K562 (cell line): Measurements from ENCODE around the gene ADSS1. TPM values are rescaled to one million over a fixed set of nuclear protein-coding genes. Genes with fewer than 3 reads are reported as not detected.
A peak's percentile ranks its signal among the peaks of the same experiment; 100 is the strongest.

ENCODE experiments used
- ARID1B ChIP-seq: fragments of 450-650 bp; IDR thresholded peaks from 2 replicates; pipeline ENCODE4 v1.6.1; 2016; ENCODE audit warnings: antibody characterized with exemption, mild to moderate bottlenecking, inconsistent platforms
- ATF7 ChIP-seq: fragments of 450-650 bp; IDR thresholded peaks from 2 replicates; pipeline ENCODE4 v1.7.1; 2014; ENCODE audit warnings: mild to moderate bottlenecking, moderate library complexity
- BRF1 ChIP-seq: IDR thresholded peaks from 3 replicates; pipeline ENCODE4 v1.6.1; 2011; ENCODE audit warnings: borderline replicate concordance, mild to moderate bottlenecking; ENCODE audit not compliant: insufficient read length; ENCODE audit errors: extremely low read depth
- EGR1 ChIP-seq: fragments of 450-650 bp; conservative IDR thresholded peaks from 2 replicates; pipeline ENCODE4 v1.6.1; 2017; ENCODE audit warnings: mild to moderate bottlenecking
- EHMT2 ChIP-seq: fragments of 450-650 bp; IDR thresholded peaks from 2 replicates; pipeline ENCODE4 v1.6.1; 2018; ENCODE audit warnings: antibody characterized with exemption
- ELF2 ChIP-seq: fragments of 250-450 bp; sonication (Bioruptor Pico); IDR thresholded peaks from 2 replicates; pipeline ENCODE4 v1.5.0; 2021; ENCODE audit warnings: mild to moderate bottlenecking
- ETV5 ChIP-seq: sonication (generic); formaldehyde crosslinking; IDR thresholded peaks from 2 replicates; pipeline ENCODE4 v1.4.0; 2020; ENCODE audit warnings: low read depth, mild to moderate bottlenecking, missing genetic modification reagents
- FOXA1 ChIP-seq: fragments of 450-650 bp; IDR thresholded peaks from 2 replicates; pipeline ENCODE4 v1.6.1; 2016; ENCODE audit warnings: mild to moderate bottlenecking, borderline replicate concordance
- HBP1 ChIP-seq: fragments of 450-650 bp; formaldehyde crosslinking; IDR thresholded peaks from 2 replicates; pipeline ENCODE4 v1.4.0; 2022; ENCODE audit warnings: missing genetic modification characterization
- KDM5B ChIP-seq: fragments of 200-600 bp; sonication (generic); IDR thresholded peaks from 2 replicates; pipeline ENCODE4 v1.6.1; 2012; ENCODE audit warnings: low read depth, mild to moderate bottlenecking, moderate library complexity, low read length, control low read depth, inconsistent platforms; ENCODE audit not compliant: insufficient replicate concordance
- PHB2 ChIP-seq: fragments of 450-650 bp; IDR thresholded peaks from 2 replicates; pipeline ENCODE4 v1.6.1; 2017; ENCODE audit warnings: low read depth
- TBP ChIP-seq: optimal IDR thresholded peaks from 2 replicates; pipeline ENCODE3; 2011; ENCODE audit warnings: low read depth, low read length, improper control_type of control experiment
- ZBTB11 ChIP-seq, 3 experiments: fragments of 200-800 bp in 1 of 3; fragments of 250-450 bp in 1 of 3; fragments of 450-650 bp in 1 of 3; sonication (Bioruptor Pico) in 1 of 3; sonication (Bioruptor generic) in 1 of 3; formaldehyde crosslinking in 1 of 3; IDR thresholded peaks; 2 replicates each; pipeline versions ENCODE4 v1.6.1 to v1.8.0; 2016 to 2022; ENCODE audit warnings: mild to moderate bottlenecking in 2 of 3, missing genetic modification characterization in 2 of 3, missing compliant biosample characterization in 1 of 3, moderate library complexity in 1 of 3
- ZBTB8A ChIP-seq: fragments of 450-650 bp; IDR thresholded peaks from 2 replicates; pipeline ENCODE4 v1.6.1; 2018; ENCODE audit warnings: mild to moderate bottlenecking, moderate library complexity; ENCODE audit not compliant: partially characterized antibody
- ZKSCAN3 ChIP-seq: fragments of 250-450 bp; sonication (Bioruptor Pico); IDR thresholded peaks from 2 replicates; pipeline ENCODE4 v1.4.0; 2020
- ZNF12 ChIP-seq: sonication (generic); formaldehyde crosslinking; IDR thresholded peaks from 2 replicates; pipeline ENCODE4 v1.4.0; 2020; ENCODE audit warnings: mild to moderate bottlenecking, missing genetic modification reagents
- ZNF717 ChIP-seq: fragments of 250-450 bp; sonication (Bioruptor Pico); IDR thresholded peaks from 2 replicates; pipeline ENCODE4 v1.5.0; 2021
- polyA plus RNA-seq, 8 experiments: library from polyadenylated mRNA; depleted of rRNA in 4 of 8; stranded (reverse) in 5 of 8; unstranded in 3 of 8; fragments of >200 nt; fragmentation: Nextera tagmentation in 2 of 8; fragmentation: Illumina TruSeq in 1 of 8; extraction: Ambion mirVana in 2 of 8; extraction: Trizol in 1 of 8; gene quantifications; 2 replicates each; pipeline versions ENCODE4 v1.2.1 to v1.2.3, GENCODE V29; 2011 to 2014; ENCODE audit warnings: inconsistent platforms in 1 of 8, missing spikeins in 1 of 8
- total RNA-seq, 7 experiments: library from RNA; depleted of rRNA in 6 of 7; stranded (reverse); fragments of >200 nt in 6 of 7; fragmentation: Illumina TruSeq in 2 of 7; extraction: Trizol in 2 of 7; gene quantifications; 2 replicates each; pipeline versions ENCODE4 v1.2.1 to v1.2.3, GENCODE V29; 2011 to 2021; ENCODE audit warnings: low replicate concordance in 1 of 7
- TF ChIP-seq, protein P1 (sequence below): sonication (generic); formaldehyde crosslinking; IDR thresholded peaks from 2 replicates; pipeline ENCODE4 v1.8.1; 2022; ENCODE audit warnings: missing genetic modification reagents

ADSS1 gene
- total and polyA plus RNA-seq, 9 of the 15 experiments (the other 6 are each of a cell fraction or from before 2014, with no cell fraction given), result 0.53 to 5.9 (median 3.9) TPM

DNA sequence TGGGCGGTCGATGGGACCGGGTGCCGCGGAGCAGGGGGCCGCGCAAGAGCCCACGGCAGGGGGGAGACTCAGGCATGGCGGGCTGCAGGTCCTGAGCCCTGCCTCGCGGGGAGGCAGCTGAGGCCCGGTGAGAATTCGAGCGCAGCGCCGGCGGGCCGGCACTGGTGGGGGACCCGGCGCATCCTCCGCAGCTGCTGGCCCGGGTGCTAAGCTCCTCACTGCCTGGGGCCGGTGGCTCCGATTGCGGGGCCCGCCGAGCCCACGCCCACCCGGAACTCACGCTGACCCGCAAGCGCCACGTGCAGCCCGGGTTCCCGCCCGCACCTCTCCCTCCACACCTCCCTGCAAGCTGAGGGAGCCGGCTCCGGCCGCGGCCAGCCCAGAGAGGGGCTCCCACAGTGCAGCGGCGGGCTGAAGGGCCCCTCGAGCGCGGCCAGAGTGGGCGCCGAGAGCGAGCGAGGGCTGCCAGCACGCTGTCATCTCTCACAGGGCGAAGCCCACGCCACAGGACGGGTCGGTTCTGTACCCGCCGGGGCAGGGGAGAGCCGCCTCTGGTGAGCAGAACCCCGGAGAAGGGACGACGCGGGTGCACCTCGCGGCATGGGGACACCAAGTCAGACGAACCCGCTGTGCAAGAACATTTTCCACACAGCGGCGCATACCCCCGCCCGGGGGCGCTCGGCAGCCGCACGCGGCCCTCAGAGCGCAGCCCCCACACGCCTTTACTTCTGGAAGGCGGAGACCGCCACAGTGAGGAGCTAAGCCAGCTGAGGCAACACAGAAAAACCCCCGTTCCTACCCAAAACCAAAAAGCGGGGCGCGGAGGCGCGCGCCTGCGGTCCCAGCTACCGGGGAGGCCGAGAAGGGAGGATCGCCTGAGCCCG, 27.8 kb downstream of the ADSS1 start (continued):
- TF ChIP-seq ZBTB11 (CRISPR knock-in tag; IDR thresholded peaks at IDR 0.05) (no peak), ATF7 (no peak), ZBTB8A (no peak), TBP (no peak), ZKSCAN3 (CRISPR knock-in tag) (no peak), ELF2 (CRISPR knock-in tag) (no peak), EGR1 (no peak), BRF1 (no peak), FOXA1 (no peak), PHB2 (no peak), ZNF12 (CRISPR knock-in tag) (no peak), HBP1 (CRISPR knock-in tag) (no peak), ARID1B (0 out of 2 replicates have a peak, but pooled peaks have one; percentile 36), EHMT2 (no peak), ETV5 (CRISPR knock-in tag) (no peak), KDM5B (no peak), ZNF717 (CRISPR knock-in tag) (0 out of 2 replicates have a peak, but pooled peaks have one; percentile 40)
- TF ChIP-seq, protein P1, sequence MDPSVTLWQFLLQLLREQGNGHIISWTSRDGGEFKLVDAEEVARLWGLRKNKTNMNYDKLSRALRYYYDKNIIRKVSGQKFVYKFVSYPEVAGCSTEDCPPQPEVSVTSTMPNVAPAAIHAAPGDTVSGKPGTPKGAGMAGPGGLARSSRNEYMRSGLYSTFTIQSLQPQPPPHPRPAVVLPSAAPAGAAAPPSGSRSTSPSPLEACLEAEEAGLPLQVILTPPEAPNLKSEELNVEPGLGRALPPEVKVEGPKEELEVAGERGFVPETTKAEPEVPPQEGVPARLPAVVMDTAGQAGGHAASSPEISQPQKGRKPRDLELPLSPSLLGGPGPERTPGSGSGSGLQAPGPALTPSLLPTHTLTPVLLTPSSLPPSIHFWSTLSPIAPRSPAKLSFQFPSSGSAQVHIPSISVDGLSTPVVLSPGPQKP (CRISPR knock-in tag), result no peak
